ENCODE measurements around the gene TRIP13.

The TRIP13 gene

DNA sequence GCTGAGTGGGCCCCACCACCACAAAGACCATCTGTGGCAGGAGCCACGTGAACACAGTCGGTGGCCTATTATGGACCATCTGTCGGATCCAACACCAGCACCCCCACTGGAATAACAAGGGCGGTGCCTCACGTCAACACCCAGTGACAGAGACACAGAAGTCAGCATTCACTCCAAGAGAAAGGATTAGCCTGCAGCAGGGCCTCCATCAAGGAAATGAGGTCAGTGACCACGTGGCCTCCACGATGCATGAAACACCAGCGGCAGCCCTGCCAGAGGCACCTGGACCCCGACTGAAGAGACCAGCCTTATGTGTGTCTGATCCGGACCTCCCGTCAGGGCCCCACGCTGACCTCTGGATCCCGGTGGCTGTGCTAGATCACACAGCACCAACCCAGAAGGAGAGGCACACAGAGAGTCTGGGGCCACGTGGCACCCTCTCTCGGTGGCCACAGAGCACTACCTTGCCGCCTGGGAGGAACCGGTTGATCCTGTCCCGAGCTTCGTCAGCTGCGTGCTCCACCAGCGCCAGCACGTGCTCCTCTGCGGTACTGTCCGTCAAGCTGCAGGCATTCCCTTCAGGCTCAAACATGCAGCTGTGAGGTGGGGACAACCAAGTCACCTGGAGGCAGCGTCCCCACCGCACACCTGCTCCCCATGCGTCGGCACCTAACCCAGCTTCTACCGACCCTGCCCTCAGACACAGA, 9.1 kb upstream of the TRIP13 start:
- no peak overlapping the region for H3K9ac ChIP-seq
- no peak overlapping the region for H3K4me3 ChIP-seq (ENCODE audit: low read depth, low read length)
- H3K79me2 ChIP-seq = peaks cover 11% of the 10 kb centered on the region
- no peak overlapping the region for H3K27ac ChIP-seq
- H3K4me1 ChIP-seq = no peaks in the 10 kb centered on the region
- H3K4me2 ChIP-seq (ENCODE audit: low read length) = no peak overlapping the region
- no peak overlapping the region for H2AFZ ChIP-seq
- H3K36me3 ChIP-seq (ENCODE audit: control insufficient read depth, insufficient read depth, low read length) = no peaks in the 10 kb centered on the region
- H3K9me3 ChIP-seq (ENCODE audit: control insufficient read depth, low read length) = no peaks in the 10 kb centered on the region
- no peaks in the 10 kb centered on the region for H3K27me3 ChIP-seq (ENCODE audit: control insufficient read depth, insufficient read depth, low read length)
- TF ChIP-seq CTCF (IDR thresholded peaks at IDR 0.05) = no peak

- no peak overlapping the region for H3K9ac ChIP-seq
- H2AFZ ChIP-seq = no peak overlapping the region
- H3K4me1 ChIP-seq = no peaks in the 10 kb centered on the region
- no peaks in the 10 kb centered on the region for H3K9me3 ChIP-seq (ENCODE audit: control insufficient read depth, low read length)
- TF ChIP-seq CTCF (IDR thresholded peaks at IDR 0.05) = no peak
- no peak overlapping the region for H3K4me3 ChIP-seq (ENCODE audit: low read depth, low read length)
- H3K4me2 ChIP-seq (ENCODE audit: low read length) = no peak overlapping the region
- no peak overlapping the region for H3K27ac ChIP-seq
- peaks cover 11% of the 10 kb centered on the region for H3K79me2 ChIP-seq
- H3K36me3 ChIP-seq (ENCODE audit: control insufficient read depth, insufficient read depth, low read length) = no peaks in the 10 kb centered on the region
- H3K27me3 ChIP-seq (ENCODE audit: control insufficient read depth, insufficient read depth, low read length) = no peaks in the 10 kb centered on the region
Observed at GRCh38 chr5:884345-885126, 8.1 kb upstream of the TRIP13 start.

DNA sequence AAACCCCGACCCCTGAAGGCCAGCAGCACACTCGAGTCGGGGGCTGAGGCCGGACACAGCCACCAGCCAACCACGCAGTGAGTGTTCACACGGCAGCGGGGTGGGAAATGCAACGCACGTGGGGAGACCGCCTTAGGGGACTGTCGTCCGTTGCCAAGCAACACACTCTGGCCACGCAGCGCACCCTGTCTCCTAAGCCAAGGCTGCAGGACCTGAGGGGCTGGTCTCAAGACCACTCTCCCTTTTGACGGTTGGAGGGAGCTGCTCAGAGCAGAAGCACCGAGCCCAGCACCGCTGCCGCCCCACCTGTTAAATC, 7.6 kb upstream of the TRIP13 start:
- no peak for TF ChIP-seq CTCF (IDR thresholded peaks at IDR 0.05)

GRCh38 chr5:885529-885928, 7.2 kb upstream of the TRIP13 start:
- TF ChIP-seq CTCF (IDR thresholded peaks at IDR 0.05) = no peak
- no peak overlapping the region for H3K4me3 ChIP-seq (ENCODE audit: low read depth, low read length)
- no peak overlapping the region for H3K4me2 ChIP-seq (ENCODE audit: low read length)
- H3K4me1 ChIP-seq = no peaks in the 10 kb centered on the region
- no peak overlapping the region for H2AFZ ChIP-seq
- H3K36me3 ChIP-seq (ENCODE audit: control insufficient read depth, insufficient read depth, low read length) = no peaks in the 10 kb centered on the region
- no peak overlapping the region for H3K9ac ChIP-seq
- no peak overlapping the region for H3K27ac ChIP-seq
- H3K9me3 ChIP-seq (ENCODE audit: control insufficient read depth, low read length) = no peaks in the 10 kb centered on the region
- H3K27me3 ChIP-seq (ENCODE audit: control insufficient read depth, insufficient read depth, low read length) = no peaks in the 10 kb centered on the region
- H3K79me2 ChIP-seq = peaks cover 11% of the 10 kb centered on the region

More for the DNA sequence above, 7.6 kb upstream of the TRIP13 start:
- Histone ChIP-seq H3K4me1 (no peaks in the 10 kb centered on the region), H3K27ac (no peak overlapping the region), H3K9me3 (ENCODE audit: control insufficient read depth, low read length) (no peaks in the 10 kb centered on the region), H3K4me3 (ENCODE audit: low read depth, low read length) (no peak overlapping the region), H3K79me2 (peaks cover 11% of the 10 kb centered on the region), H3K36me3 (ENCODE audit: control insufficient read depth, insufficient read depth, low read length) (no peaks in the 10 kb centered on the region), H3K9ac (no peak overlapping the region), H3K4me2 (ENCODE audit: low read length) (no peak overlapping the region), H3K27me3 (ENCODE audit: control insufficient read depth, insufficient read depth, low read length) (no peaks in the 10 kb centered on the region), H2AFZ (no peak overlapping the region)

Data from parathyroid adenoma (tissue), 2 donors.